Stimulated activated CD4-positive, alpha-beta T cell treated with anti-CD3 and anti-CD28 coated beads, Interleukin-4, amount 100 ng/mL, for 48 hours (primary cell): ENCODE results near the gene RFC1.
"Not testable (repeated sequence)": the region's sequence is repeated elsewhere in the genome, so short reads cannot be mapped to it uniquely, and the experiment has no call there.

Experiments
- DNase-seq, 2 donors: peaks; one replicate each; pipeline ENCODE4 v3.0.0-alpha.2; 2020; ENCODE audit warnings: low read depth in 2 of 2

Gene RFC1

GRCh38 chr4:39305912-39306677 lies 60.1 kb downstream of the RFC1 start:
- no peak for DNase-seq

GRCh38 chr4:39304651-39305050 lies 61.5 kb downstream of the RFC1 start:
- DNase-seq, result no peak

- no peak for DNase-seq
Observed at GRCh38 chr4:39303871-39304270, 62.3 kb downstream of the RFC1 start.

GRCh38 chr4:39302901-39303300 lies 63.3 kb downstream of the RFC1 start:
- no peak for DNase-seq

GRCh38 chr4:39295784-39296183 lies 70.4 kb downstream of the RFC1 start:
- DNase-seq, result no peak

GRCh38 chr4:39292433-39292832 lies 73.7 kb downstream of the RFC1 start:
- not testable (repeated sequence) for DNase-seq

- DNase-seq, result no peak
Observed at GRCh38 chr4:39291686-39292085, 74.5 kb downstream of the RFC1 start.

GRCh38 chr4:39287223-39287622 lies 78.9 kb downstream of the RFC1 start:
- DNase-seq, result no peak

GRCh38 chr4:39286263-39286662 lies 79.9 kb downstream of the RFC1 start:
- no peak for DNase-seq

GRCh38 chr4:39285853-39286252 lies 80.3 kb downstream of the RFC1 start:
- no peak for DNase-seq

GRCh38 chr4:39285111-39285795 lies 80.9 kb downstream of the RFC1 start:
- no peak for DNase-seq

- no peak for DNase-seq
Observed at GRCh38 chr4:39280770-39281169, 85.4 kb downstream of the RFC1 start.

GRCh38 chr4:39279416-39279815 lies 86.7 kb downstream of the RFC1 start:
- DNase-seq, result no peak

- no peak for DNase-seq
Observed at GRCh38 chr4:39278476-39278875, 87.7 kb downstream of the RFC1 start.

- DNase-seq, result not testable (repeated sequence)
Observed at GRCh38 chr4:39277661-39278060, 88.5 kb downstream of the RFC1 start.

GRCh38 chr4:39274503-39274902 lies 91.7 kb downstream of the RFC1 start:
- DNase-seq, result no peak

- DNase-seq, result no peak
Observed at GRCh38 chr4:39263895-39264294, 102.3 kb downstream of the RFC1 start.

- DNase-seq, result no peak
Observed at GRCh38 chr4:39259571-39260330, 106.4 kb downstream of the RFC1 start.

- DNase-seq, result no peak
Observed at GRCh38 chr4:39256436-39256835, 109.7 kb downstream of the RFC1 start.

GRCh38 chr4:39255871-39256270 lies 110.3 kb downstream of the RFC1 start:
- no peak for DNase-seq

GRCh38 chr4:39255266-39255665 lies 110.9 kb downstream of the RFC1 start:
- no peak for DNase-seq

GRCh38 chr4:39243462-39243861 lies 122.7 kb downstream of the RFC1 start:
- no peak for DNase-seq
